Stimulated activated naive CD4-positive, alpha-beta T cell (primary cell): Measurements from ENCODE around the gene ABCD4.
"Not testable (repeated sequence)": the region's sequence is repeated elsewhere in the genome, so short reads cannot be mapped to it uniquely, and the experiment has no call there.

Experiments
- DNase-seq, 6 experiments: peaks; one replicate each; lab custom pipeline; 2025; lab: John Stamatoyannopoulos, UW

ABCD4 gene

DNA sequence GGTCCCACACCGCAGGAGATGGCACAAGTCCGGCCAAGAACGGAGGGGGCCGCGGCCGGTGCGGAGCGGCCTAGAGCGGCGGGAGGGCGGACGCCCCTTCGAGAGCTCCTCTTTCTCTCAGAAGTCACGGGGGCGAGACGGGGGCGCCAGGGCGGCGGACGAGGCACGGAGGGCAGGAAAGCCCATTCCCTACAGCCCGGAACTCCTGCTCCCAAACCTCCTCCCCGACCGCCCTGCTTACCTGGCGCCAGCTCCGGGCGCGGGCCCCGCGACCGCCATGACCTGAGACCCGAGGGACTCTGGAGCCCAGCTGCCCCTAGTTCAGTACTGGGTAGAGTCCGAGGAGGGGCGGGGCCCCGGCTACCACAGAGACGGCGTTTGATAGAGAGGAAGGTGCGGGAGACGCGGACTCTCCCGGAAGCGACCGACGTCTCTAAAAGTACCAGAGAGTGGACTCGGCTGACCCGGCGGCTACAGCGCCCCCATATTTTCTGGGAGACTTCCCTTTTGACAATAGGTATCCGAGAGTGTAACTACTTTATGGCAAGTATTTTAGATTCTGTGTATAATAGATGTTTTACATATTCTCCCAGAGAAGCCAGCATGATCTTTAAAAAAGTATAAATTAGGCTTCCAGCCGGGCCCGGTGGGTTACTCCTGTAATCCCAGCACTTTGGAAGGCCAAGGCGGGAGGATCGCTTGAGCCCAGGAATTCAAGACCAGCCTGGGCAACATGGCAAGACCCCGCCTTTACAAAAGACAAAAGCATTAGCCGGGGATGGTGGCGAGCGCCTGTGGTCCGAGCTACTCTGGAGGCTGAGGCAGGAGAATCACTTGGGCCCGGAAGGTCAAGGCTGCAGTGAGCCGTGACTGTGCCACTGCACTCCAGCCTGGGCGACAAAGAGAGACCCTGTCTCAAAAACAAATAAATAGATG is at the start of gene ABCD4:
ABCD4 (minus strand) TSS at position 301 of the 936 bp plus-strand sequence; CDS start at position 279, 22 bp downstream.
- DNase-seq: peak; percentile 39 to 73 (median 56)

DNA sequence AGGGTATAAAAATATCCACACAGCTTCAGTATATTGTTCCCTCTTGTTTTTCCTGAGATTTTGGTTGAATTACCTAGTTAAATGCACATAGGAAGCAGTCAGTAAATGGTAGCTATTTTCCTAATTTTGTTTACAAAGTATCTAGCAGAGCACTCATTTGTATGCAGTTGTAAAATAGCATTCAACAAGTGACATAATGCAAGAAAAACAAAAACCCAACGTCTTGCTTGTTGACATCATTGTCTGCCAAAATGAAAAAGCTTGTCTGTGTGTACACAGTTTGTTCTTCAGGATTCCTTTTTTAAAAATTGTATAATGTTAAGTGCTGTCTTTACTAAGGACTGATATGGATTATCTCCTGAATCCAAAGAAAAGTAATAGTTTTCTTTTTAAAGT is 48.2 kb upstream of the ABCD4 start:
- no peak for DNase-seq

DNA sequence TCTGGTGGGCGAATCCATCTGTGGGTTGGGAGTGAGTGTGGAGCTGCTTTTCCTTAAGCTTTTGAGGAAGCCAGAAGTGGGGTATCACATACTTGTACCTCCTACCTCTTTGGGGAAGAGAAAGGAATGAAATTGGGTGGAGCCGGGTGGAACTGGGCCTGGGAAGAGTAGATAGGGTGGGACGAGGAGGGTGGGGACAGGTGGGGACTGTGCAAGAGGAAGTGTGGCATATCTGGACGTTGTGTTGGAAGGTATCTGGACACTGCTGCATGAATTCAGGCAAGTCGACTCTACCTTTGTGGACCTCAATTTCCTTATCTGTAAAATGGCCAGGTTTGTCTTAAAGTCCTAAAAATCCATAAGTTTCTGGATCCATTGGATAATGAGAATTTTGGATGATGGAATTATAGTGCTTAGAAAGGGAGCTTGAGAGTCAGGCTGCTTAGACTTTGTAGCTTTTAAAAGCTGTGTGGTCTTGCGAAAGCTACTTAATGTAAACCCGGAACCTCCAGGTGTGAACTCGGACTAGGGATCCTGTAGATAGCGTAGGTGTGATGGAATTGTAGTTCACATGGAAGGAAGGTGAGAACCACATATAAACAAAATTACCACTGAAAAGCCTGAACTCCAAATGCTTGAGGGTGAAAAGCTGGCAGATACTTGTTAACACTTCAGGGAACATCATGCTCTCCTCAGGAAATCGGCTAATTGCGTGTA is 47.6 kb upstream of the ABCD4 start:
- no peak for DNase-seq

DNA sequence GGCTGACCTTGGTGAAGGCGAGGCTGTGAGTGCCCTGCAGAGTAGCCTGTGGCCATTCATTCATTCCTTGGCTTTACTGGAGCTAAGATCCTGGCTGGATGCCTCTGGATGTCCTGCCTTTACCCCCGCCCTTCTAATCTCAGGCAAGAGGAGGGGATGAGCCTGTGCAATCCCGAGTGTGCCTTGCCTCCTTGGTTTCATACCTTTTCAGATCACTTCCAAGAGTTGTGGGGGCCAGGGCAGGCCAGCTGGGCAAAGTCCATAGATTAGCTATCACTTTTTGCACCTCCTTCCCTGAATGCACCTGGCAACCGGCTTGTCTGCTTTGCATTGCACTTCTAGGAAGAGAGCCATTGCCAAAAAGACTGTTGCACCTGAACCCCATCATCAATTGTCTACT is 47.0 kb upstream of the ABCD4 start:
- DNase-seq: no peak

DNA sequence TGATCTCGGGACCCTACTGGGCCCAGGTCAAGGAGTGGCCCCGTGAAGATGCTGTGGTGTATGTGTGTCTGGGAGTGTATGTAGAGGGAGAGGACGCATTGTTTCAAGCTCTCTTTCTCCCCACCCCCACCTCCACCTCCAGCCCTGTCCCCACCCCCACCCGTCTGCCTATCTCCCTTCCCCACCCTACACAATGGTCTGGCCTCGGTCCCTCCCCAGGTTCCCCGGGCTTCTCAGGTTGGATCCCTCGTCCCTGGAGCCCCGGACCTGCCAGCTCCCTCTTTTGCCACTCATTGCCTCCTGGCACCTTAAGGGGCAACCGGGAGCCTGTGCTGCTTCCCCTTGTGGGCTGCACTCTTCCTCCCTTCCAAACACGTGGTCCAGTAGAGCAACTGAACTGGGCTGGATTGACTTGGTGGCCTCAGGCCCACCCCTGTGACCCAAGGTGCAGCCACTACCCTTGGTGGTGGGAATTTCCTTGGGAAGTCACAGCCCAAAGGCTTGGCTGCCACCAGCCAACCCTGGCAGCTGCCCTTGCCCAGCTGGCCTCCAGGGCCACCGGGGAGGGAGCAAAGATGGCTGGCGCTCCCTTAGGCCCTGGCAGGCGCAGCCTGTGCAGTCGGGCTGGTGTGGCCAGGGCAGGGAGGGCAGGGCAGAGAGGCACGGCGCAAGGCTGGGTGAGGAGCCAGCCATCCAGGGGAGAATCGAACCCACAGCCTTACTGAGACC is 46.2 kb upstream of the ABCD4 start:
- DNase-seq: no peak

DNA sequence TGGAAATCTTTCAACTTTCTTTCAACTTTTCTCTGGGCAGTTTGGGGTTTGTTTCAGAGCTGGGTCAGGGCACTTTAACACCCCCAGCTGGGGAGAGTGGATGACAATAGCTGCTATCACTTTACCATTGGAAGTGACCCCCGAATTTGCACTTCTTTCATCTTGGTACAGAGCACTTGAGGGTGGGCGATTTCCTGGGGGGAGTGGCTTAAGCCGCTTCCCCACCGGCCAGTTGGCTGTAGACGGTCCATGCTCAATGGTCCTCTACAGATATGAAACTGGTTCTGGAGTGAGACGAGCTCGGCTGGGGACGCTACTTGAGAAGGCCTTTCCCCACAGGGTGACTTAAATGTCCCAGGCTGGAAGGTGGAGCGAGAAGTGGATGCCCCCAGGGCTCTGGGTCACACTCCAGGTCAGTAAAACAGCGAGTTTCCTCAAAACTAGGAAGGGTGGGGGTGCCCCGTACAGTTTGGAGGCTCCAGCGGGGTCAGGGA is 45.6 kb upstream of the ABCD4 start, which contains the start of gene VRTN:
VRTN (plus strand) TSS at position 231 of the 494 bp plus-strand sequence. CDS start 8,313 bp downstream, outside the sequence.
- DNase-seq: no peak

DNA sequence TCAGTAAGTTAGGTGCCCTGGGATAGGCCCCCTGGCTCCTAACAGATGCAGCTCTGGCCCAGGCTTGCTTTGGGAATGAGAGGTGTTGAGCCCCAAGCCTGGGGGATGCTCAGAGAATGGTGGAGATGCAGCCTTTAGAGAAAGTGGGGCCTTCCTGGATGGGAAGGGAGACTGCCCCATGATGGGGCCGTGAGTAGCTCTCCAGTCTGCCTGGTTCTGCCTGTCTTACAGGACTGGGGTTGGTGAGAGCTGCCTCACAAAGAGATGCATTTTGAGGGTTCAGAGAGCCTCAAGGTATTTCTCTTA is 45.0 kb upstream of the ABCD4 start:
- DNase-seq: no peak

DNA sequence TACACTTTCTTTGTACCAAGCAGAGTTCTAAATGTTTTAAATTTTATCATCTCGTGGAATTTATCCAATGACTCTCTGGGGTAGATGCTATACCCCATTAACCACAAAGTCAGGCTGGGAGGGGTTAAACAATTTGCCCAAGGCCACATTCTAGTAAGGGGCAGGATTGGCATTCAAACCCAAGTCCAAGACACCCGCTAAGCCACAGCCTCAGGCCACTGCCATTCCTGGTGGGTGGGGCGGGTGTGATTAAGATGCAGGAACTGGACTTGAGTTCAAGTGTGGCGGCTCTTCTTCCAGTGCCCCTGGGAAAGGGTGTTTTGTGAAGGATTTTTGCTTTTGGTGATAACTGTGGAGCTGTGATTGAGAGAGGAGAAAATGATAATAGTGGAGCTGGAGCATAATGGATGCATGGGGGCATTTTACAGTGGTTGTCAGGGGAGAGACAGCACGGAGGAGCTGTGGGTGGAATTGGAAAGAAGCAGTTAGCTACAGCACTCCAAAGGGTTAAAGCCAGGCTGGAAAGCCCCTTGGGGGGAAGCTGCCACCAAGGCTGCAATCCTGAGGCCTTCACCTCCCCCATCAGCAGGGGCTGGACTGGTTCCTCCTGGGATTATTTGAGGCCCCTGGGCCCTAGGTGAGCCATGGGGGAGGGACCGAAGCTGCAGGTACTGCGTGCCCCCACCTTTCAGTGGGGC is 44.5 kb upstream of the ABCD4 start:
- DNase-seq: no peak

DNA sequence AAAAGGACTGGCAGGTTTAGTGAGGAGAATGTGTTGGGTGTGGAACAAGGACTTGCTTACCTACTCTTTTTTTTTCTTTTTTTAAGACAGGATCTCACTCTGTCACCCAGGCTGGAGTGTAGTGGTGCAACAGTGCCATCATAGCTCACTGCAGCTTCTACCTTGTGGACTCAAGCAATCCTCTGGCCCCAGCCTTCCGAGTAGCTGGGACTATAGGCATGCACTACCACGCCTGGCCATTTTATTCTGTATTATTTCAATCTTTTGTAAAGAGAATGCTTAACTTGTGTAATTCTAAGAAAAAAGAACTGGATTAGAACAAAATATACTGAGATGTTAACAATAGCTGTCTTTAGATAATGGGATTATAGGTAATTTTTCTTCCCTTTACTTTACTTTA is 43.6 kb upstream of the ABCD4 start:
- DNase-seq: no peak

DNA sequence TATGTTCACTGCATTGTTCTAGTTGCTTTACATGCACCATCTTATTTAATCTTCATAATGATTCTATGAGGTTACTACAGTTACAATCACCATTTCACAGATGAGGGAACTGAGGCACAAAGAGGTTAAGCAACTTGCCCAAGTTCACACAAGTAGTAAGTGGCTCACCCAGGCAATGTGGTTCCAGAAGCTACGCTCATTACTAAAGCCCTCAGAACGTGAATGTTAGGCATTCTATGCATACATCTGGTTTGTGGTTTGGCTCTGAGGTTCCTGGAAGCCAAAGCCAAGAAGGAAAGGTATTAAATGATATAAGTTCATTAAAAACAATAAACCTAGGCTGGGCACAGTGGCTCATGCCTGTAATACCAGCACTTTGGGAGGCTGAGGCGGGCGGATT is 31.2 kb upstream of the ABCD4 start:
- no peak for DNase-seq

DNA sequence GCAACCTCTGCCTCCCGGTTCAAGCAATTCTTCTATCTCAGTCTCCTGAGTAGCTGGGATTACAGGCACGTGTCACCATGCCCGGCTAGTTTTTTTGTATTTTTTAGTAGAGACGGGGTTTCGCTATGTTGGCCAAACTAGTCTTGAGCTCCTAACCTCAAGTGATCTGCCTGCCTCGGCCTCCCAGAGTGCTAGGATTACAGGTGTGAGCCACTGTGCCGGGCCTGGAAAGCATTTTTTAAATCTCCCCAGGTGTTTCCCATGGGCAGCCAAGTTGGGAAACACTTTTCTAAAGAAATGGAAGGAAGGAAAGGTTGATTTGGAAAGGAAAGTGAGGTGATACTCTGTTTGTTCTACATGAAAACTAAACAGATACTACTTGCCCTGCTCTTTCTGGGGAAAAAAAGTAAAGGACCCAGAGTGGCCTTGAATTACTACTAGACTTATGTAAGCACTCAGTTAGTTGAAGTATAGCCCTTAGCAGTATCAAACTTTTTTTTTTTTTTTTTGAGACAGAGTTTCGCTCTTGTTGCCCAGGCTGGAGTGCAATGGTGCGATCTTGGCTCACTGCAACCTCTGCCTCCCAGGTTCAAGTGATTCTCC is 27.3 kb upstream of the ABCD4 start:
- not testable (repeated sequence) for DNase-seq

DNA sequence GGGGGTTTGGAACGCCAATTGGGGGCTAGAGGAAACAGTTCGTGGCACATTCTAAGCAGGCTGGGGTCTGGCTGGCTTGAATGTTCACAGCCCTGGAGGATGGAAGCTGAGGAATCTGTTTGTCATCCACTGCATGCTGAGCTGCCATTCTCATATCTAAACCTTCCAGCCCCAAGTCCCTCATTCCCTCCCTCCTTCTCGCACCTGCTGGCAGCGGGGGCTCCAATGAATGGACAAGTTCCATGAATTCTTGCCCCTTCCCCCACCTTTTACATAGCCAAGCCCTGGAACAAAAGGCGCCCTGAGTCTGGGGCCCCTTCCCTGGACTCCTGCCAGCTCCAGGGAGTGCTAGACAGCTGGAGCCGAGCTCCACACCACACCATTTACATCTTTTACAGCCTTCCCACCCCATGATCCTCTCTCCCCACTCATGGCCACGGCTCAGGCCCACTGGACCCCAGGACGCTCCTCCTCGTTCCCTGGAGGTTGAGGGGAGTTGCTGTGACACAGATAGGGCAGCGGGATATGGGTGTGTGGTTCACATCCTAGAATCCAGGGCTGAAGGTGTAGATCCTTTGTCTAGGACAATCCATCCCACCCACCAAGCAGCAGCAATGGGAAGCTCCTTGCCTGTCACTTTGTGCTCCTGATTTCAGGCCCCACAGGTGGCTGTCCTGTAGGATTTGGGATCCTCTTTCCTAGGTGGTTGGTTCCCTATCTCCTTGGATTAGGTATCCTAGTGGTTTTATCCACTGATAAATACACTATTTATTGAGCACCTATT is 23.8 kb upstream of the ABCD4 start:
- DNase-seq: no peak

DNA sequence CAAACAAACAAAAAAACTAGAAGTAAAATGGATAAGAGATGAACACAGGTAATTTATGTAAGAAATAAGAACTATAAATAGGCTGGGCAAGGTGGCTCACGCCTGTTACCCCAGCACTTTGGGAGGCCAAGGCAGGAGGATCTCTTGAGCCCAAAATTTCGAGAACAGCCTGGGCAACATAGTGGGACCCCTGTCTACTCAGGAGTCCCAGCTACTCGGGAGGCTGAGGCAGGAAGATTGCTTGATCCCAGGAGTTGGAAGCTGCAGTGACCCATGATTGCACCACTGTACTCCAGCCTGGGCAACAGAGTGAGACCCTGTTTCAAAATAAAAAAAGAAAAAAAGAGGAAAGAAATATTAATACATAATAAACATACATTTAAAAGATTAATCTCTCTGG is 22.7 kb upstream of the ABCD4 start:
- no peak for DNase-seq

DNA sequence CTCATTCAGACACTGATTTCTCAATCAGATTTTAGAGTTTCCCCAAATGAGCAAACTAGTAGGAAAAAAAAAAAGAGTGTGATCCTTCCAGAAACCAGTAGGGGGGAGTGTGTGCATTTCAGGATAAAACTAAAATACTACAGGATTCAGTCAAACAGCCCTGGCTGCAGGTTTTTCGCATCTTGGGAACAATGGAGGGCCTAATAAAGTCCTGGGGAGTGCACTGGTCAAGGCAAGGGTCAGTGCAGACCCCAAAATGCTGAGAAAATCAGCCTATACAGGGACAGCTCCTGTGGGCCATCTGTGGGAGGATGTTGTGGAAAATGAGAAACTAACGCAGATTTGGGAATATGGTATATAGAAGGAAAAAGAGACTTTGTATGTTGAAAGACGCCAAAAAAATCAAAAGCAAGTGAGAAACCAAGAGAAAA is 22.2 kb upstream of the ABCD4 start:
- peak in 1 of 6 experiments; percentile 2 for DNase-seq

DNA sequence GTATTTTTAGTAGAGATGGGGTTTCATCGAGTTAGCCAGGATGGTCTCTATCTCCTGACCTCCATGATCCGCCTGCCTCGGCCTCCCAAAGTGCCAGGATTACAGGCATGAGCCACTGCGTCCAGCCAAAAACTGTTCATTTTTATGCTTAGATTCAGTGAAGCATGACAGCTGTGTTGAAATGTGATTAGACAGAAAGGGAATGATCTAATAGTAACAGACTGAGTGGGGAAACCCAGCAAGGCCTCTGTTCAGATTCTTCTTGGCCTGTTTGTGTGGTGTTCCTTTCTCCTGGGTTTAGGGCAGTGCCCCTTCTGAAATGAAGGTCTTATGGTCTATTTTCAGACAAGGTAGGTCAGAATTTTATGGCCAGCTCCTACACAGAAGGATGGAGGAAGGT is 11.8 kb upstream of the ABCD4 start:
- no peak for DNase-seq

DNA sequence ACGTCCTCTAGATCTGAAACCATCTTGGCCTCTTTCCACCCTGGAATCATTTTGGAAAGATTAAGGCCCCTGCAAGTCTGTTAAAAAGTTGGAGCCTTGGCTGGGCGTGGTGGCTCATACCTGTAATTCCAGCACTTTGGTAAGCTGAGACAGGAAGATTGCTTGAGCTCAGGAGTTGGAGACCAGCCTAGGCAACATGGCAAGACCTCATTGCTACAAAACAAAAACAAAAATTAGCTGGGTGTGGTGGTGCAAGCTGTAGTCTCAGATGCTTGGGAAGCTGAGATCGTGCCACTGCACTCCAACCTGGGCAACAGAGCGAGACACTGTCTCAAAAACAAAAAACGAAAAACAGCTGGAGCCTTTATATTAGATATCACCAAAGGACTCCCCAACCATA is 10.9 kb upstream of the ABCD4 start:
- no peak for DNase-seq

DNA sequence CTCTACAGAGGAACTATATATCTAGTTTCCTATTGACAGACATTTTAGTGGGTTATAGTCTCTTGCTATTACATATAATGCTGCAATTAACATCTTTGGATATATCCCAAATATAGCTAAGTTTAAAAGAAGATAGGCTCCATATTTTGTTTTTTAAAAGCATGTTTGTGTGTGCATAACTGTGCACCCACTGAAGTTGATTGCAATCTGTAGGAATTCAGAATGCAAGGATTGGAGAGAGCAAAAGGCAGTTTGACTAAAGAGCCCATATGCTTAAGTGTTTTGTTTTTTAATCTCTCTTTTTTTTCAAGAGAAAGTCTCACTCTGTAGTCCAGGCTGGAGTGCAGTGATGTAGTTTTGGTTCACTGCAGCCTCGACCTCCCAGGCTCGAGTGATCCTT is 9.4 kb upstream of the ABCD4 start:
- DNase-seq: no peak

DNA sequence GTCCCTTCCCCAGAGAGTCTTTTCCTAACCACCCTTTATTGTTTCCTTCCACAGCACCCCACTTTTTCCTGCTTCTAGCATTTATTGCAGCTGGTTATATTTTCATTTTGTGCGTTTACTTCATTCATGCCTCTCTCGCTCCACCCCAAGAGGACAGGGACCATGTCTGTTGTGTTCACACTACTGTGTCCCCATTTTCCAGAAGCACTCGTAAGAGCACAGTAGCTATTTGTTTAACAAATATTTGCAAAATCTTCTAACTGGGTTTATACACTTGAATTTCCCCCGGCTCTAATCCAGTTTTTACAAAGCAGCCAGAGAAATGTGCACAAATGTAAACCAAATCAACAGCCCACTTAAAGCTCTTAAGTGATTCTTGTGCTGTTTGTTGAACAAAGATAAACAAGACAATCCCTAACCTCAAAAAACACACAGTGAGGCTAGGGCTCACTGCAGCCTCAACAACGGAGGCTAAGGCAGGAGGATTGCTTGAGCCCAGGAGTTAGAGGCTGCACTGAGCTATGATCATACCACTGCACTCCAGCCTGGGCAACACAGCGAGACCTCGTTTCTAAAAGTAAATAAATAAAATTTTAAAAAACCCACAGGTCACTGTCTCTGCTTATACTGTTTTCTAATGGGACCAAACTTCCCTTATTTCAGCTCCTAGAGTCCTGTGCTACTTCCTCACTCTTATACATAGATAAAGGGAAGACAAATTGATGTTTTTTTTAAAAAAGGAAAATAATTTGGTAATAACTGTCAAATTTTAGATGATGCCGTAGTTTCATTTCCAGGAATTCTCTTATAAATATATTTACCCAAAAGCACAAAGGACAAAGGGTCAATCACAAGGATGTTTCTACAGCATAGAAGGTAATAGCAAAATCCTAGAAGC is 6.6 kb upstream of the ABCD4 start:
- DNase-seq: no peak

DNA sequence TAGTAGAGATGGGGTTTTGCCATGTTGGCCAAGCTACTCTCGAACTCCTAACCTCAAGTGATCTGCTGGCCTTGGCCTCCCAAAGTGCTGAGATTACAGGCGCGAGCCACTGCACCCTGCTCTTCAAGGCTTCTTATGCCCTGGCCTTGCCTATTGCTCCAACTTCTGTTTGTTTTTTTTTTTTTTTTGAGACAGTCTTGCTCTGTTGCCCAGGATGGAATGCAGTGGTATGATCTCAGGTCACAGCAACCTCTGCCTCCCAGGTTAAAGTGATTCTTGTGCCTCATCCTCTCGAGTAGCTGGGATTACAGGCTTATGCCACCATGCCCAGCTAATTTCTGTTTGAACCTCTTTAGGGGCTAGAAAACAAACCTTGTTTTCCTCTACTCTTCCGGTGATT is 6.0 kb upstream of the ABCD4 start:
- DNase-seq: no peak
